Activated CD4-positive, alpha-beta T cell treated with anti-CD3 and anti-CD28 coated beads, Interleukin-2, amount 50 U/mL, for 24 hours (primary cell): Measurements from ENCODE around the gene PRR35.
"Not testable (repeated sequence)": the region's sequence is repeated elsewhere in the genome, so short reads cannot be mapped to it uniquely, and the experiment has no call there.

Experiments
- DNase-seq, 2 donors: peaks; one replicate each; pipeline ENCODE4 v3.0.0-alpha.2; 2020; ENCODE audit warnings: low read depth in 1 of 2, low spot score in 1 of 2

PRR35 gene

DNA sequence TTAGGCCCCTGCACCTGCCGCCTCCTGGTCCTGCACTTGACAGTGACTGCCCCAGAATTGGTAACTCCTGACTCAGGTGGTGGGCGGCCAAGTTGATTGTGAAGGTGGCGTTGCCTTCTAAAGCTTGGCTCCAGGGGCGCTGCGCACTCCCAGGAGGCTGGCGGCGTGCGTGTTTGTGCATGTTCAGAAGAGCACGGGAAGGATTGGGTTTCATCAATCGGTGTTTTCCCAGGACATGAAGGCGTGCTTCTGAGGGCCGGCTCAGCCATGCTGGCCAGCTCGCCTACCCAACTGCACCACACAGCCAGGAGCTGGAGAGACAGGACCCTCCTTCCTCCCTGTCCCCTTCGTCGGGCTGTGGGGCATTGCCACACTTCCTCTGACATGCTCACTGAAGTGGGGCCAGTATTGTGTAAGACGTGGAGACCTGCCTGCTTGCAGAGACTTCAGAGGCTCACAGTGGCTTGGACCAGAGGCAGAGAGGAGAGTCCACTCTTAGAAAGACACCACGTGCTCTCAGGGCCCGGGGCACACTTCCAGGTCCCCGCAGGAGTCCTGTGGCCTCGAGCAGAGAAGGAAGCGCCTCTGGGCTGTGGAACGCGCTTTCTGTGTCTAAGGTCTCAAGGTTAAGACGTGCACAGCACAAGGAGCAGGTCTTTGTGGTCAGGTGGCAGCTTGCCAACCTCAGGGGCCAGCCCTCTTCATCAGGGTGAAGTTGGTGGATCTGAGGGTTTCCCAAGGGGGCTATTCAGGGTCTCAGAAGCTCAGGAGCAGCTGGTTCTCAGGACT, 32.5 kb downstream of the PRR35 start:
- DNase-seq: no peak

DNA sequence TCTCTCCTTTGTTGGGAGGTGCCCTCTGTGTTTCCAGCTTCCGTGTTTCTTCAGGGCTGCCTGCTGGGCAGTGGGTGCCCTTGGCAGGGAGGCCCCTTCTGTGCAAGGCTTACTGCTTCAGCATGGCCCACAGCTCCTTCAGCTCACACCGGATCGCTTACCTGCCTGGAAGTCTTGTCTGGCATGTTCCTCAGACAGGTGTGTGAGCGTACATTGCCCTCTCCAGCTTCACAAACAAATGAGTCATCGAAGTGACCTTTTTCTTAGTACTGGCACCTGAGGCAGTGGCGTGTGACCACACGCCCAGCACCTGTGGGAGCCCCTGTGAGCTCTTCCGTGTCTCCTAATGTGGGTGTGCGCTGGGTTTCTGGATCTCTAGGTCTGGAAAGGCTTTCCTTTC, 33.2 kb downstream of the PRR35 start:
- no peak for DNase-seq

DNA sequence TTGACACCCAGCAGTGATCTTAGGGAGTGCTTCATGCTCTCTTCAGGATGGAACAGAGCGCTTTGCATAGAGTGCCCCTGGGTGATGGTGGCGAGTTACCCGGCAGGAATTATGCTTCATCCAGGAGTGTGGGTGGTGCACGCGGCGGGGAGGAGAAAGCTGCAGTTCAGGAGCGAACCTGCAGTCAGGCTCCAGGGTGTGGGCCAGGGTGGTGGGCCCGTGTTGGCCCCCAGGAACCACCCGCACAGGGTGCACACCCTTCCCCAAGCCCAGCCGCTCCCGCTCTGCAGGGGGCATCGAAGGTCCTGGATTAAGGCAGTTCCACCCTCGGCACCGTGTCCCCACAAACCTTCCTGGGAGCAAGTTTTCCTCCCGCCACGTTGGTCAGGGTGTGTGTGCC, 33.6 kb downstream of the PRR35 start:
- no peak for DNase-seq

DNA sequence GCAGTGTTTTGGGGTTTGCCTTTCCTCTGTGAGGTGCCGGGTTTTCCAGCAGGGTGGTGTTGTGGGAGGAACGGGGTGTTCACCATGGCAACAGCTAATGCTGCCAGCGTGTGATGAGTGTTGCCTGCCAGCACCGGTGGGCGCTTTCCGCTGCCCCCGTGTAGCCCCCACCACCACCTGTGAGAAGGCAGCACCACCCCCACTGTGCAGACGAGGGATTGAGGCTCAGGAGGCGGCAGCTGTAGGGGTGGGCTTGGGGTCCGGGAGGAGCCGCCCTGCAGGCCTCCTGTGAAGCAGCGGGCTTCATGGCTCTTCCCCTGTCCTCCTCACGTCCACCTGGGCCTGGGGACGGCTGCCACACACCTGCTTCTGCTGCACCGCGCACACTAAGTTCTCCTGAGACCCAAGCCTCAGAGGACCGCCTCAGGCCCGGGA, 34.9 kb downstream of the PRR35 start:
- DNase-seq: no peak

DNA sequence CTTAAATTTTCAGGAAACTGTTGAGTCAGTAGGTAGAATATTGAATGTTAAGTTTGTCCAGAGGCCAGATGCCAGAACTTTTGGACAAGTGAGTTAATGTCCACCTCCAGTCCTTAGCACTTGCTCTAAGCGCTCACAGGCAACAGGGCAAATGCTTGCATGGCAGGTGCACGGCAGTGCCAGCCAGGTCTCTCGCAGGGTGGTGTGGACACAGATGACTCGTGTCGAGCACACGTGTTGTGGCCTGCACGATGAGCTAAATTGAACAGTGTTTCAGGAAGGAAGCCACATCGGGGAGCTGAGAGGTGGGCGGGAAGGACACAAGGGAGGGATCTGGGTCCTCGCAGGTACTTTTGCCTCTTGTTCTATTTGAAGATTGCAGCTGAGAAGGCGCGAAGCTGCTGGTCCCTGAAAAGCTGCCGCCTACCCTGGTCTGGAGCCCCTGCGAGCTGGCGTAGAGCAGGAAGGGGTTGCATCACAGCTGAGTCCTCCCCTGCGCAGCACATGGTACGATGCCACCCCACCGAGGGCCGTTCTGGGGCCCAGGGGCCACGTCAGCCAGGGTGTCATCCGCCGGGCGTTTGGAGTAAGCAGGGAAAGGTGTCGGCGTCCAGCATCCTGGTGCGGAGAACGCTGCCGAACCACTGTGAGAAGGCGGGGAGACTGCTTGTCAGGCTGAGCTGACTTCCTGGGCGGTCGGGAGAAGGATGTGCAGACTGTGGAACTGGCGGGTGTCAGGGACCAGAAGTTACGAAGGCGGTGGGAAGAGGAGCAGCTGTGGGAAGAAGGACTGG, 35.9 kb downstream of the PRR35 start:
- no peak for DNase-seq

DNA sequence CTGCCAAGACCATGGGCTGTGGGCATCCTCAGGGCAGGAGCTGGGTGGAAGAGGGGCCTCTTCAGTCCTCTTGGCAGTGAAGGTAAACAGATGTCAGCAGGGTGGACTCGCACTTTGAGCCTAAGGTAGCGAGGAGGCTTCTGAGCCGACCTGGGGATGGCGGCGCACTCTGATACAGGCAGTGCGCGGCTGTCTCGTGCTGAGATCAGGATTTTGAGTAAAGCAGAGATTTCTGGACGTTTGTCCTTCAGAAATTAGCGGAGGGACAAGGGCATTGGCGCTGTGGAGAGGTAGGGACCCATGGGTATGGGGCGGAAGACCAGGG, 36.5 kb downstream of the PRR35 start:
- DNase-seq: no peak

DNA sequence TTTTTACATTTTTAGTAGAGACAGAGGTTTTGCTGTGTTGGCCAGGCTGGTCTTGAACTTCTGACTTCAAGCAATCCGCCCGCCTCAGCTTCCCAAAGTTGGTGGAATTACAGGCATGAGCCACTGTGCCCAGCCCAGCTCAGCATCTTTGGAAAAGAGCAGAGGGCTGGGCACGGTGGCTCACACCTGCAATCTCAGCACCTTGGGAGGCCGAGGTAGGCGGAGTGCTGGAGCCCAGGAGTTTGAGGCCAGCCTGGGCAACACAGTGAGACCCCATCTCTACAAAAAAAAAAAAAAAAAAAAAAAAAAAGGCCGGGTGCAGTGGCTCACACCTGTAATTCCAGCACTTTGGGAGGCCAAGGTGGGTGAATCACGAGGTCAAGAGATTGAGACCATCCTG, 37.5 kb downstream of the PRR35 start:
- DNase-seq: not testable (repeated sequence)

DNA sequence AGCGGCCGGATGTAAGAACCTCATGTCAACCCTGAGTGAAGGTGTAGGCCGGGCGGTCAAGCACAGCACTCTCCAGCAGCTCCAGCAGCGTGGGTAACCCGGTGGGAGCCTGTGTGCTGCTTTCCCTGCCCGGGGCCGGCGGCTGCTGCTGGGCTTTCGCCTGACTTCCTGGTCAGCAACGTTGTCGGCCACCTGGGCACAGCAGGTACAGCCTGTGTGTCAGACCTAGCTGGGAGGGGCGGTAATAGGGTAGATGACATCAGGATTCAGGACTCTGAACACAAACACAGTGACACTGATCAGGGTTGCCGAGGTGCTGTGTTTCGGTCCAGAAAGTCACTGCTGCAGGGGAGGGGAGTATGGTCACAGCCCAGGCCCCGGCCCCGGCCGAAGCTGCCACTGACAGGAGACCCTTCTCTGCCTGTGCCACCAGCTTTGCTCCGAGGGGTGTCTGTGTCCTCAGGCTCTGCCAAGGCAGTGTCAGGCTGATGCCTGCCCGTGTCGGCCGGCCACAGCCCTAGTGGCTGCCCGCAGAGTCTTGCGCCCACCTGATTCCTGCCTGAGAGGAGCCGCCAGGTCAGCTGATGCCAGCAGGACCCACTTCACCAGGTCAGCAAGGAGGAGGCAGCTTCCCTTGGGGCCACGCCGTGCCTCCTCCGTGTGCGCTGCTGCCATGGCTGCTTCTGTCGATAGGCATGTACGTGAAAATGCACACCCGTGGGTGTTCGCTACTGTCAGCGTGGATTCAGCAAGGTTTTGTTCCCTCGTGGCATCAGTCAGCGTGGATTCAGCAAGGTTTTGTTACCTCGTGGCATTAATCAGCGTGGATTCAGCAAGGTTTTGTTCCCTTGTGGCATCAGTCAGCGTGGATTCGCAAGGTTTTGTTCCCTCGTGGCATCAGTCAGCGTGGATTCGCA, 38.9 kb downstream of the PRR35 start:
- DNase-seq: no peak

DNA sequence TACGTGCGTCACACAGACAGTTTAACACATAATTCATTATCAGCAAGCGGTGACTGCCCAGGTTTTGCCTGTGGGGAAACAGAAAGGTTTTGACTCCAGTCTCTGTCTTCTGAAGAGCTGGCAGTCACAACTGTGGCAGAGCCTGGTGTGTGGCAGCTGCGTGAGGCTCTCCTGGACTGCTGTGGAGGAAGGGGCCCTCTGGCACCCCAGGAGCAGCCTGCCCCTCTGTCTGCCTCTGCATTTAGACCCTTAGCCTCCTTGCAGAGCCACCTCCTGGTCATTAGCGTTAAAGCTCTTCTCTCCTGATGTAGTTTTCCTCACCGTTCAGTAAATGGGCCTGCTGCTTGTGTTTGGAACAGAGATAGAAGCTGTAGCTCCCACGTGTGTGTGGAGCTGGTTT, 40.6 kb downstream of the PRR35 start:
- no peak for DNase-seq

DNA sequence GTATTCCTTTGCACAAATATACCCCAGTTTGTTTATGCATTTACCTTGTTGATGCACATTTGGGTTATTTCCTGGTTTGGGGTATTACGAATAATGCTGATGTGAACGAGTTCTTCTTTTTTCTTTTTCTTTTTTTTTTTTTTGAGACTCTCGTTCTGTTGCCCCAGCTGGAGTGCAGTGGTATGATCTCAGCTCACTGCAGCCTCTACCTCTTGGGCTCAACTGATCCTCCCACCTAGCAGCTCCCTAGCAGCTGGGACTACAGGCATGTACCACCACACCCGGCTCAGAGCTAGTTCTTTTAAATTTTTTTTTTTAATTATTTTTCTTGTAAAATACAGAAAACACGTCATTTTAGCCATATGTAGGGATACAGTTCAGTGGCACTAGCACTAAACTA, 43.7 kb downstream of the PRR35 start:
- DNase-seq: no peak

DNA sequence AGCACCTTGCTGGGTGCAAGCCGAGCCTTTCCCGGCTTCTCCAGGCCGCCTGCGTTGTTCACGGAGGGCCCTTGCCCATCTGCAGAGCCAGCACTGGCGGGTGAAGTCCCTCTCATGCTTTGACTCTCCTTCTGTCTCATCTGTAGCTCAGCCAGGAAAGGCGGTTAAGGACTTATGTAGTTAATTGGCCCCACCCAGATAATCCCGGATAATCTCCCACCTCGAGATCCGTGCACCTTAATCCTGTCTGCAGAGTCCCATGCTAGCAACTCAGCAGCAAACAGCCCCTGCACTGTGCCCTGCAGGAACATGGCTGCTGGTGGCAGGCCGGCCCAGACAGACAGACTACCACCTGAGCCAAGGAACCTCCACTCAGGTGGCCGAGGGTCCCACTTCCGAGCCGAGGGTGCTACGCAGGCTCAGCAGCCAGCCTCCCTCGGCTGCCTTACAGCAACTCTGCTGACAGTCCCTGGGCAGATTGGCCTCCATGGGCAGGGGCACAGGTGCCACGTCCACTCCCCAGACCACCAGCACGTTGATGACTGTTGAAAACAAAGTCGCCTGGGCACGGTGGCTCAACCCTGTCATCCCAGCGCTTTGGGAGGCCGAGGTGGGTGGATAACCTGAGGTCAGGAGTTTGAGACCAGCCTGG, 46.6 kb downstream of the PRR35 start:
- DNase-seq: no peak

DNA sequence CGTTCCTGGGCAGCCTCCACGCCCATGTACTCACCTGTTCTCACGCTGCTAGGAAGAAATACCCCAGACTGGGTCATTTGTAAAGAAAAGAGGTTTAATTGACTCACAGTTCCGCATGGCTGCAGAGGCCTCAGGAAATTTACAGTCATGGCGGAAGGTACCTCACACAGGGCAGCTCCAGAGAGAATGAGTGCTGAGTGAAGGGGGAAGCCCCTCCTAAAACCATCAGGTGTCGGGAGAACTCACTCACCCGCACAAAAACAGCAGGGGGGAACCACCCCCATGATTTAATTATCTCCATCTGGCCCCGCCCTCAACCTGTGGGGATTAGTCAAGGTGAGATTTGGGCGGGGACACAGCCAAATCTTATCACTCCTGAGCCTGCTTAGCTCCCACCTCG, 47.8 kb downstream of the PRR35 start:
- peak in 1 of 2 donors; percentile 32 for DNase-seq

DNA sequence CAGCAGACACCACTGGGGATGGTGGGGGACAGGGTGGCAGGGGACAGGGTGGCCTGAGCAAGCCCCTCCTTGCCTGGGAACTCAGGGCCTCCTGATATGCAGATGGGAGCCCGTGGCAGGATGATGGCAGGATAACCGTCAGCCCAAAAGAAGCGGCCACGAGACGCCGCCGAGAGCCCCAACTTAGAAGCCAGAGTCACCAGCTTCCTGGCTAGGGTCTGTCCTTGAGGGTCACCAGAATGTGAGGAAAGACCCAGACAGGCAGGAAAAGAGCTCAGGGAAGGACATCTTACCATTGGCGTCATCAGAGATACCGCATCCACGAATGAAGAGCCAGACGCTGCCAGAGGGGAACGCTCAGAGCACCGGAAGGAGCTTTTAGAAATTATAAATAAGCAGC, 49.1 kb downstream of the PRR35 start:
- DNase-seq: no peak

DNA sequence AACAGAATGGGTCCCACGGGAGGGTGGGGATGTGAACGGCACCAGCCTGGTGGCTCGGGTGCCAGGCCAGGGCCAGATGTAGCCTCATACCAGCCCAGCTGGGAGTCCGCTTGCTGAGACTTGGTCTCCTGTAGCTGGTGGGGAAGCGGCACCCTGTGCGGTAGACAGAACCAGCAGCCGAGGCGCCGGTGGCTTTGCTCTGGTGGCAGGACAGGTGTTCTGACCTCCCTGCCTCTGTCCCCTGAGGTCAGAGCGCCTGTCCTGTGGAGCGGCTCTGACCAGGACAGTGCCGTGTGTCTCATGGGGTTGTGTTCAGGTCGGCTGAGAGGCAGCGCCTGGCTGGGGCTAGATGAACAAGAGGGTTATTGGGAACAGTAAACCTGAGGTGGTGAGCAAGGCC, 49.8 kb downstream of the PRR35 start:
- DNase-seq: no peak

DNA sequence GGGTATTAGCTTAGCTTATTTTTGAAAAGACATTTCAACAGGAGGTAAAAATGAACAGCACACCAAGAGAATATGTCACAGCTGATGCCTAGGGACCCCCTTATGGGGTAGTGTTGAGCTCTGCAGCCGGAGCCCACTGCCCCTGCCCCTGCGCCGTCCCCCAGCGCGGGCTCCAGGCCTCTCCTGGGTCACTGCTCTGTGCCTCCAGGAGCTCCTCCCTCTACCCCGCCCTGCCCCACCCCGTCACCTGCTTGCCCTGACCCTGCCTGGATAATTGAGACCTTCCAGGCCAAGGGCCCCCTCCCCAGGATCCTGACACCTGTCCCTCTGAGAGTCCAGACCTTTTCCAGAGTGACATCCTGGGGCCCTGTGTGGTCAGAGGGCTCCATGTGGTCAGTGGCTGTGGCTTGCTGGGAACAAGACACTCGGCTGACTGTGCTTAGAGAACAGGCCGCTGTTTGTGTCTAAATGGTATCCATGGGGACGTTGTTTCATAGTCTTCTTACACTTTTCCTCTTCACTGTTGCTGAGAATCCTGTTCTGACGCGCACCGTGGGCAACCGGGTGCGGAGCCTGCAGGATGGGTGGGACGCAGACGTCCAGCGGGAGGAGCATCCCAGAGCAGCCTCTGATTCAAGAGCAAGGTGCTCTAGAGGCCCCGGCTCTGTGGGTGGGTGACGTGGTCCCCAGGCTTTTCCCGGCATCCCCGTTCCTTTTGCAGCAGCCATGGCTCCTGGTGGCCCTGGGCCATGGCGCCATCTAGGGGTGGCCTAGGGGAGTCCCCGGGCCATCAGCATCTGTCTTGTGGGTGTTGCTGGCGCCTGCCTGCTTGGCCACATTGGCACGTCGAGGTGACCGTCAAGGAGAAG, 50.6 kb downstream of the PRR35 start:
- peak; percentile 29 to 32 for DNase-seq

DNA sequence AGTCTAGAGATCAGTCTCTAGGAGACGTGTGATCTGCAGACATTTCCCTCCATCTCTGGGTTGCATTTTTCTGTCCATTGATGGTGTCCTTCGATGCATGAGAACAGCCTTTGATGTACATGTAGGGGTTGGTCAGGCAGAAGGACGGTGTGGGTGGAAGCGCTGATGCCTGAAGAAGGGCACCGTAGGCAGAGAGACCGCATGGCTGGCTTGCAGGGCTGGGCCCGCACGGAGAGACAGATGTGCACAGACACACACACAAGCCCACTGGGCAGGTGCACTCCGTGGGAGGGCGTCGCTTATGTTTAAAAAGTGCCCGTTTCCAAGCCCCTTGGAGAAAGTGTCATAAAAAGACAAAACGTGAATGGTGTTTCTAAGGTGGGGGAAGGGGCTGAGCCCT, 54.9 kb downstream of the PRR35 start:
- no peak for DNase-seq
